Liver (tissue), 3 donors: ENCODE results near the gene GCLC.

Source experiments
- CTCF ChIP-seq: fragments of 150-350 bp; IDR thresholded peaks from 2 replicates; pipeline ENCODE4 v1.5.1; 2017; ENCODE audit warnings: improper control_type of control experiment, low read depth, low read length; ENCODE audit not compliant: missing input control
- GABPA ChIP-seq, 2 donors: IDR thresholded peaks in 1 of 2; conservative IDR thresholded peaks in 1 of 2; 2 replicates each; pipeline ENCODE4 v1.6.1; 2016; ENCODE audit warnings: antibody characterized with exemption in 2 of 2, mild to moderate bottlenecking in 1 of 2, moderate library complexity in 1 of 2
- JUND ChIP-seq, 2 donors: IDR thresholded peaks; 2 replicates each; pipeline ENCODE4 v1.6.1; 2016; ENCODE audit warnings: antibody characterized with exemption in 2 of 2
- REST ChIP-seq: IDR thresholded peaks from 2 replicates; pipeline ENCODE4 v1.6.1; 2016; ENCODE audit warnings: antibody characterized with exemption, mild to moderate bottlenecking
- TAF1 ChIP-seq: conservative IDR thresholded peaks from 2 replicates; pipeline ENCODE4 v1.6.1; 2016; ENCODE audit warnings: antibody characterized with exemption, mild to moderate bottlenecking
- donor health status: healthy.
- donor health status: healthy.

GRCh38 chr6:53510746-53511145, 34.2 kb downstream of the GCLC start:
- TF ChIP-seq CTCF (no peak), JUND (IDR thresholded peaks at IDR 0.05) (no peak), TAF1 (no peak), GABPA (IDR thresholded peaks at IDR 0.05 in 1 of 2, conservative IDR thresholded peaks at IDR 0.05 in 1 of 2) (no peak), REST (no peak)
